MM.1S (cell line): ENCODE measurements around the gene LPAR5.

Experiments
- CTCF ChIP-seq: fragments of 300-600 bp; sonication (generic); IDR thresholded peaks from 2 replicates; pipeline ENCODE4 v1.5.1; 2016; ENCODE audit warnings: antibody characterized with exemption, low read length, mixed read lengths
- EZH2 ChIP-seq: fragments of 300-600 bp; sonication (generic); optimal IDR thresholded peaks from 2 replicates; pipeline ENCODE3; 2017; ENCODE audit warnings: low read depth, mild to moderate bottlenecking, antibody characterized with exemption, low read length, mixed read lengths

GRCh38 chr12:6646276-6647082 is 10.7 kb upstream of the LPAR5 start:
- TF ChIP-seq CTCF (no peak), EZH2 (no peak)
